Measurements from ENCODE around the gene F8A3. TPM values are rescaled to one million over a fixed set of nuclear protein-coding genes. Genes with fewer than 3 reads are reported as not detected.

Gene F8A3
- 0.20 to 1.4 TPM (median 1.0 TPM) in 5 replicates for total RNA-seq (2022; extraction: Qiagen RNA extraction; ENCODE audit: low read depth)

GRCh38 chrX:155458471-155458870, at the start of gene F8A3:
Gene F8A3, minus strand, starts transcription at chrX:155458620. Its CDS starts 20 bp downstream, at chrX:155458600.

Other genes starting within 250 kb of the F8A3 start
- 50.8 to 68.4 TPM (median 52.3 TPM) in 5 replicates for gene VBP1, start 242.2 kb downstream of the F8A3 start, total RNA-seq (2022; extraction: Qiagen RNA extraction; ENCODE audit: low read depth)
- 0.62 to 1.1 TPM (median 0.73 TPM) in 5 replicates for gene RAB39B, start 194.1 kb downstream of the F8A3 start, total RNA-seq (2022; extraction: Qiagen RNA extraction; ENCODE audit: low read depth)
- gene CLIC2, start 124.0 kb downstream of the F8A3 start, total RNA-seq (2022; extraction: Qiagen RNA extraction; ENCODE audit: low read depth): 0.12 to 0.19 TPM (median 0.14 TPM) in 4 of 5 replicates, not detected in the other
- gene F8A2, start 76.5 kb downstream of the F8A3 start, total RNA-seq (2022; extraction: Qiagen RNA extraction; ENCODE audit: low read depth): not detected in 5 replicates
- 0.09 to 0.16 TPM (median 0.13 TPM) in 5 replicates for gene SPRY3, start 154.0 kb upstream of the F8A3 start, total RNA-seq (2022; extraction: Qiagen RNA extraction; ENCODE audit: low read depth)
- gene TMLHE, start 154.3 kb upstream of the F8A3 start, total RNA-seq (2022; extraction: Qiagen RNA extraction; ENCODE audit: low read depth): 9.1 to 10.7 TPM (median 10.0 TPM) in 5 replicates